ENCODE results near the gene MACROD2.

DNA sequence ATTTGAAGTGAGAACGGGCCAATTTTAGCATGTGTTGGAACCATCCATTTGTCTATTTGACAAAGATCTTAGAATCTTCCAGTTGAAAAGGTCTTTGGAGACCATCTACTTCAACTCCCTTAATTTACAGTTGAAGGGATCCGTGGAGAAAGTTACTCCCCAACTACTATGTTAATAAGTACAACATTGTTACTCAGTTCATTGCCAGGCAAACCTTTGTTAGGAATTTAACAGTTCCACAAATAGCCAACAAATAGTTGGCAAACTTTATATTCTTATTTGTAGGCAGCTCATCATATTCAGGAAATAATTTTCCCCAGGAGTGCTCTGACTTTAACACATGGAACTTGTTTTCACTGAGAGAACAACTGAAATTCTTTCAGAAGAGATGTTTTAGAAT lies 423.1 kb downstream of the MACROD2 start:
- TF ChIP-seq JUNB (IDR thresholded peaks at IDR 0.05; ENCODE audit: unreplicated experiment): no peak
- TF ChIP-seq, protein P1, sequence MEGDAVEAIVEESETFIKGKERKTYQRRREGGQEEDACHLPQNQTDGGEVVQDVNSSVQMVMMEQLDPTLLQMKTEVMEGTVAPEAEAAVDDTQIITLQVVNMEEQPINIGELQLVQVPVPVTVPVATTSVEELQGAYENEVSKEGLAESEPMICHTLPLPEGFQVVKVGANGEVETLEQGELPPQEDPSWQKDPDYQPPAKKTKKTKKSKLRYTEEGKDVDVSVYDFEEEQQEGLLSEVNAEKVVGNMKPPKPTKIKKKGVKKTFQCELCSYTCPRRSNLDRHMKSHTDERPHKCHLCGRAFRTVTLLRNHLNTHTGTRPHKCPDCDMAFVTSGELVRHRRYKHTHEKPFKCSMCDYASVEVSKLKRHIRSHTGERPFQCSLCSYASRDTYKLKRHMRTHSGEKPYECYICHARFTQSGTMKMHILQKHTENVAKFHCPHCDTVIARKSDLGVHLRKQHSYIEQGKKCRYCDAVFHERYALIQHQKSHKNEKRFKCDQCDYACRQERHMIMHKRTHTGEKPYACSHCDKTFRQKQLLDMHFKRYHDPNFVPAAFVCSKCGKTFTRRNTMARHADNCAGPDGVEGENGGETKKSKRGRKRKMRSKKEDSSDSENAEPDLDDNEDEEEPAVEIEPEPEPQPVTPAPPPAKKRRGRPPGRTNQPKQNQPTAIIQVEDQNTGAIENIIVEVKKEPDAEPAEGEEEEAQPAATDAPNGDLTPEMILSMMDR (conservative IDR thresholded peaks at IDR 0.05; ENCODE audit: low read depth in 2 of 2): no peak
- TF ChIP-seq EZH2 (IDR thresholded peaks at IDR 0.05; ENCODE audit: low read depth, unreplicated experiment): no peak
- TF ChIP-seq ZNF331 (CRISPR knock-in tag; IDR thresholded peaks at IDR 0.05; ENCODE audit: low read depth): no peak
- no peak for TF ChIP-seq STAT1 (IDR thresholded peaks at IDR 0.05; ENCODE audit: unreplicated experiment)
- TF ChIP-seq POLR2AphosphoS5 (IDR thresholded peaks at IDR 0.05; ENCODE audit: low read depth): no peak

All from GM23338 (cell line).